Kidney capillary endothelial cell (primary cell): ENCODE measurements around the gene TAAR5.
"Not testable (repeated sequence)": the region's sequence is repeated elsewhere in the genome, so short reads cannot be mapped to it uniquely, and the experiment has no call there.

ENCODE experiments used
- DNase-seq: peaks from one replicate; pipeline ENCODE4 v3.0.0-alpha.2; 2018; ENCODE audit warnings: low spot score

The TAAR5 gene, protein sequence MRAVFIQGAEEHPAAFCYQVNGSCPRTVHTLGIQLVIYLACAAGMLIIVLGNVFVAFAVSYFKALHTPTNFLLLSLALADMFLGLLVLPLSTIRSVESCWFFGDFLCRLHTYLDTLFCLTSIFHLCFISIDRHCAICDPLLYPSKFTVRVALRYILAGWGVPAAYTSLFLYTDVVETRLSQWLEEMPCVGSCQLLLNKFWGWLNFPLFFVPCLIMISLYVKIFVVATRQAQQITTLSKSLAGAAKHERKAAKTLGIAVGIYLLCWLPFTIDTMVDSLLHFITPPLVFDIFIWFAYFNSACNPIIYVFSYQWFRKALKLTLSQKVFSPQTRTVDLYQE

GRCh38 chr6:132589454-132589853 lies at the start of gene TAAR5:
TSS of gene TAAR5 (minus strand) at chr6:132589741. CDS start at chr6:132589686, 55 bp downstream.
- DNase-seq = no peak

- DNase-seq = not testable (repeated sequence)
Measured at GRCh38 chr6:132637135-132637534, 47.6 kb upstream of the TAAR5 start.

GRCh38 chr6:132635906-132636305 lies 46.4 kb upstream of the TAAR5 start:
- not testable (repeated sequence) for DNase-seq

GRCh38 chr6:132635288-132635687 lies 45.7 kb upstream of the TAAR5 start:
- DNase-seq = not testable (repeated sequence)

DNA sequence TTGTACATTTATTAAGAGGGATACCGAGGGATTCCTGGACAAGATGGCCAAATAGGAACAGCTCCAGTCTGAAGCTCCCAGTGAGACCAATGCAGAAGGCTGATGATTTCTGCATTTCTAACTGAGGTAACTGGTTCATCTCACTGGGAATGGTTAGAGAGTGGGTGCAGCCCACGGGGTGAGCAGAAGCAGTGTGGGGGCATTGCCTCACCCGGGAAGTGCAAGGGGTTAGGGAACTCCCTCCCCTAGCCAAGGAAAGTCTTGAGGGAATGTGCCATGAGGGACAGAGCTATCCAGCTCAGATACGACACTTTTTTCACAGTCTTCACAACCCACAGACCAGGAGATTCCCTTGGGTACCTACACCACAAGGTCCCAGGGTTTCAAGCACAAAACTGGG lies 45.3 kb upstream of the TAAR5 start:
- DNase-seq = no peak

DNA sequence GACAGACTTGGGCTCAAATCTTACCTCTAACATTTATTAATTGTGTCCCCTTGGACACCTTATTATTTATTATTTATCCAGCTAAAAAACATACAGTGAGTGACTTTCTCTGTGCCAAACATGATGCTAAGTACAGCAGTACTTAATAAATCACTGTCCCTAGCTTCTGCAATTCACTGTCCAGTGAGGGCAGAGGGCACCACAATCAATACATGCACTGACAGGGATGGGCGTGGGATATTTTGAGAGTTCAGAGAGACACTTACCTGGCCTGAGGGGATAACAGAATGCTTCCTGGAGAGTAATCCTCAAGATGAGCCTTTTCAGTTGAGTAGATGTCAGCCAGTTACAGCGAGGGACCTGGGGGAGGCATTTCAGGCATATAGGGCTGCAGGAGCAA lies 43.8 kb upstream of the TAAR5 start:
- DNase-seq = no peak

DNA sequence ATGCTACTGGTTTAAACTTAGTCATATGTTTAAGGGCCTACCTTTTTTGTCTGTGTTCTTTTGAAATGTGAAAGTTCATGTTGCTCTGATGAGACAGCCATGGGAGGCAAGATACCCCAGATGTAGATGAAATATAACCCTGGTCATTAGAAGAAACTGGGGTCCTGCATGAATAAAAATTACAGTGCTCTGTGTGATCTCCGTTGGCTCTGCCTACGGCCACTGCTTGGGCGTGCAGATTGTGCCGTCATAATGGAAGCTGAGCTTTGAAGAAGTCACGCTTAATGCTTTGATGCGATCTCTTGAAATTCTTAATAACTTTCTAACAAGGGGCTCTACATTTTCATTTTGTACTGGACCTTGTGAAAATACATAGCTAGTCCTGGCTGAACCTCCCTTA lies 34.6 kb upstream of the TAAR5 start, which contains the start of gene TAAR2:
TSS of gene TAAR2 (minus strand) at position 101 of the 400 bp plus-strand sequence. CDS start at position 101, 0 bp downstream.
- no peak for DNase-seq

- DNase-seq = no peak
Measured at GRCh38 chr6:132623106-132623845, 33.7 kb upstream of the TAAR5 start.

DNA sequence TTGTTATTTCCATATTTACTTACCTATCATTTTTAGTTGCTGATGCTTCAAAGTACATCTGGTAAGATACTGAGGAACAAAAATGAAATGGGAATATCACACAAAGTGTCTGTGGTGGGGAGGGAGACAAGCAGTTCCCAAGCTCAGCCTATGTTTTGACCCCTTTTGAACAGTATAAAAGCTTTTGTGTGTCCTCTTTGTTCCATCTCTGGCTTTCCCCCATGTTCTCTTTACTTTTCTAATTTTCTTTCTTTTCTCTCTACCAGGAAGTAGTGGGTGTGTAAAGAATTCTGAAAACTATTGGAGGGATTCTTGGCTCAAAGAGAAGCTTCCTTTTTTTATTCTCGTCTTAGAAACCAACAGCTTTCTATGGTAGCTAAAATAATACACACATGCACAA lies 27.1 kb upstream of the TAAR5 start:
- no peak for DNase-seq

GRCh38 chr6:132614554-132614953 lies 25.0 kb upstream of the TAAR5 start:
- no peak for DNase-seq

GRCh38 chr6:132612449-132613108 lies 23.0 kb upstream of the TAAR5 start:
- DNase-seq = no peak

DNA sequence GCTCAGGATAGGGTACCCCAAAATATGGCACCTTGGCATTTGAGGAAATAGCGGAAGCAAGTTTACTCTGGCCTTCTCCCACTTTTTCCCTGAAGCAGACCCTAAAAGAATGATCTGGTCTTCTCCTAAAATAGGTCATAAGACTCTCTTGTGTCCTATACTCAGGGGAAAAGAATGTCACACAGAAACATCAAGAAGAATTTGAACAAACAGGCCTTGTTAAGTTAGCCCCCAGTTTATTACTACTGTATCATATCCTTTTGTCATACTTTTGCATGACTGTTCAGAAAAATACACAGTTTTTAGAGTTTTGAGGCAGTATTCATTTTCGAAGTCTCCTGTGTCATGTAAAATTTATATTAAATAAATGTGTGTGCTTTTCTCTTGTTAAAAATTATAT lies 22.1 kb upstream of the TAAR5 start:
- DNase-seq = no peak

DNA sequence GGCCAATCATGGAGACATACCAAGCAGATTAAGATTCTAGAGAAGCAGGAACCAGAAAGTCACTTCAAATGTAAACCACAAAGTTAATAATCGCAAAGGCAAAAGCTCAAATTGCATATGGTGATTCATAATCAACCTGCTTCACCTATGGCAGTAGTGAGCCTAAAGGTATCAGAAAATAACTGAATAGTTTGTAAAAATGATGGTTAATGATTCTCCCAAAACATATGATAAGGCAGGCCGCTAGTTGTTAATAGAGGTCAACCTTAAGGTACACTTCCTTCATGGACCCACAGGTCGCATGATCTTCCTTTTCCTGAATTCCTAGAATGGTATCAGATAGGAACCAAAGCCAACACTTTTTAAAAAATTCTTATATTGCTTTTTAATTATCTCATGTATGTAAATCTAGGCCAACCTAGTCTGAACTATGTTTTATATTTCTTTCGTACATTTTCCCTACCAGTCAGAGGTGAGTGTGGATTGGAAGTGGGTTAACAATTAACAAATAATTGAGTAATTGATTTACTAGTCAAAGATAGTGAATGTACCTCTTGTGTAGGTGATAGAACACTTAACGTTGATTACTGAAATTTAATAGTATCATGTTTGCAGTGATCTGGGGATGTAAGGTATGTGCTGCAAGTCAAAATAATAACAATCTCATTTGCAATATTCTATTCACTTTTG lies 18.1 kb upstream of the TAAR5 start:
- DNase-seq = no peak

DNA sequence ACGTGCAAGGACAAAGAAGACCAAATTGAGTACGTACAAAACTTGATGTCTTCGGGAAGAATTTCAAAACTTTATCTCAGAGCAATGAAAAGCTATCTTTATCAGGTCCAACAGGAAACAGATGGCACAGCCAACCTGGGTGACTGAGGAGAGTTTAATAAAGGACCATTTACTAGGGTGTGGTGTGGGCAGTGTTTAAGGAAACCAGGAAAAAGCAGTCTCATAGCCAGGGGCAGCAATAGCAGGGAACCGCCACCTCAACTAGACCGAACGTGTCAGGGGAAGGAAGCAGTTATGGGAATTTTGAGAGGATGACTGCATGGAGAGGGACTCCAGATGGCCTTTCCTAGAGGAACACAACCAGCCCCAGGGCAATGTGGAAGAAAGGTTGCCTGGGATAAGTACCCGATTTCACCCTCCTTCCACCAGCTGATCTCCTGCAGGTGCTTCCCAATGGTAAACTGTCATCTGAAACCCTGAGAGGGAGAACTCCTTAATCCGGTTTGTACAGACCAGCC lies 15.2 kb upstream of the TAAR5 start:
- DNase-seq = no peak

- not testable (repeated sequence) for DNase-seq
Measured at GRCh38 chr6:132600900-132601299, 11.4 kb upstream of the TAAR5 start.

DNA sequence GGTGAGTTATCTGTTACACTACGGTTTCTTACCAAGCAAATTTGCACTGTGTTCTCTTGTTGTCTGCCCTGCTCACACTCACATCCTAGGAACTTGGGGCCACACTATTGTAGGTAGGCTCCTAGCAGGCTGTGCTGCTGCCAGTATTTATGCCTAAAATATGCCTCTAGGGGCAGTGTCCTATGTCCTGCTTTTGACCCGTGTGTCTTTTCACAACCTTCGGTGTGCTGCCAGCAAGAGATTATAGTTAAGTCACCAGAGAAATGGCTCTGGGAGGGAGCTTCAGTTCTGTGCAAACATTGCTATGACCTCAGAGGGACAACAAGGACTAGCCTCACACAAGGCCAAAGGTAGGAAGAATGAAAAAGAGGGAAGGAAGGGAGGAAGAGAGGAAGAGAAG lies 8.9 kb upstream of the TAAR5 start:
- no peak for DNase-seq

DNA sequence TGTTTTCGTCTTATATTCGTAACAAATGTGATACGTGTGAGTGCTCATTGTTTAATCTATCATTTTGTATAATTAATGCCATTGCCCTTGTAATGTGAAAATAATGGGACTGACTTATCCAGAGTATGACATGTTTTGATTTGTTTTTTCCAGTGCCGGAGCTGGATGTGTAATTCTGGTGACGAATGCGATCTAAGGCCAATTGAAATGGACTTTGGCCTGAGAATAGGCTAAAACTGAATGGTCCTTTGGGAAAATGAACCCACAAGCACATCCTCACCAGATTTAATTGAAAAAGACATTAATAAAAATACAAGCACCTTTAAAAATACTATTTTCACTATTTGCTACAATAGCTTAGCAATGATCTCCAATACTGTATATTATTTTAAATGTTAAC lies 6.7 kb upstream of the TAAR5 start:
- DNase-seq = no peak

DNA sequence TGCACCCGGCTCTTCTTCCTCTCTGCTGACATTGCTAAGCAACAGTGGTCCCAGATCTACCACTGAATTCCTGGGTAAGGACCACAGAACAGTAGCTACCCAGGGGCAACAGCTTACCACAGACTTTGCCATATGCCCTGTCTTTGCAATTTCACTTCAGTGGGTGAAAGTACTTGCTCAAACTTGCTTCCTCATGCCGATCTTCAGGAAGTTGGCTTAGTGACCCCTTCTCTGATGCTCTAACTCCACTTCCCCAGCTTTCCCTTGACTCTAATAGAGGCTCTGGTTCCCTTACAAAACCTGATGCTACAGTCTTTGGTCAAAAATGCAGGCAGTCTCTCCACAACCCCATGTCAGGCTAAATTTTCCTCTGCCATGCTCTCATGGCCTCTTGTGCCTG lies 3.3 kb upstream of the TAAR5 start:
- DNase-seq = no peak

DNA sequence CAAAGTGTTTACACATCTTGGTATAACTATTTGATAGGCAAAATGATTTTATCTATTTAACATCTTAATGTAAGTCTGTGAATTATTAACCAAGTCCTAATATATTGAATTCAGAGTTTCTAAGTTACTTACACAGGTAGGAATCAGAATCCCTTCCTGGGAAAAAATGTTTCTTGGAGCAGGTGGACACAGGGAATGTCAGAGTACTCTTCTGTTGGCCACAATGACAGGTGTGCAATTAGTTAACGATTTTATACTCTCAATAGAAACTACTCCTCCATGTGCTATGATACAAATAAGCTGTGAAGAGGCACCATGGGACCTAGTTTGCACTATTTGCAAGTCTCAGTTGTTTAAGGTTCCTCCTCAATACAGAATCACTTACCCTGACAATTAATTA lies 821 bp upstream of the TAAR5 start:
- no peak for DNase-seq

DNA sequence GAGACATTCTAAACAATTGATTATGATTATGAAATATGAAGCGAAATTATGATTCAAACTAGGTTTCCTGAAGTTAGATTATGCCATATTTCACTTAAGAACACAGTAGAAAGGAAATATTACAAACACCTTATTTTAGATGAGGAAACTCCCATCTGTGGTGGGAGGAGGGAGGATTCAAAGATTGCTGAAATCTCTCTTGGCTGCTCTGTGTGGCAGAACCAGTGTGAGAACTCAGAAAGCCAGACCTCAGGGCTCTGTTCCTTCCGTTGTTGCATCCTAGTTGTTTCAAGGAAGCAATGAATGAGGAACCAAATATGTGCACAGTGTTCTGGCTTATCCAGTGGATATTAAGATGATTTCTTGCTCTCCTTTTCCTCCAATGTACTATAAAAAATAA lies 2.1 kb downstream of the TAAR5 start:
- no peak for DNase-seq

DNA sequence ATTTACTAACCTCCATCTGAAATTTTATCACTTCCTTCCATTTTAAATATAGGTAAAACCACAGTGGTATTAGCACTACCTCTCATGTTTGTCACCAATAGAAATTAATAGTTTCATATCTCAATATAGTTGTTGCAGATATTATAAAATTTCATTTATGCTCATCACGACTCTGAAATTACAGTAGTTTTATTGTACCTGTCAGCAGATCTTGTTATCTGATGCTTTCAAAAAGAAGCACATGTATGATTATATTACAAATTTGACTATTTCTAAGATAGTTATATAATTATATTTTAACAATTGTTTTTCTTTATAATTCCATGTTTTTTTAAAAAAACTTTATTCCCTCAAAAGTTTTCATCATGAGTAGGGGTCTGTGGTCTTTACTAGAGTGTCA lies 4.8 kb downstream of the TAAR5 start:
- no peak for DNase-seq

DNA sequence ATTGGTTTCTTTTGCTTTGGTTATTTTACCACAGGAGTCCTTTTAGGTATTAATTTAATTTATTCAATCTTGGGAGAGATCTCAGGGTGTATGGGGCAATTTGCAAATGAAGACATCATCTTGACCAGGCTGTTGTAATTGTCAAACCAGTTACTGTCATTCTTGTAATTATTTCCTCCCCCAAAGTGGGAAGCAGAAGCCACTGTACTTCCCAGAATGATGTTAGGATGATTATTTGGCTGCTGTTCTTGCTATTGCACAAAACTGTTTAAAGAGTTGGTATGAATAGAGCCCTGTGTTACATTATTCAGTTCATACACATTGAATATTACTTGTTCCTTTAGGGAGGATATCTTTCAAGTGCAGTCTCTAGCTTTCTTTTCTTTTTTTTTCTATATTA lies 17.8 kb downstream of the TAAR5 start:
- DNase-seq = no peak
